Dermis microvascular lymphatic vessel endothelial cell (primary cell): ENCODE measurements around the gene KHNYN. TPM values are rescaled to one million over a fixed set of nuclear protein-coding genes. Genes with fewer than 3 reads are reported as not detected.
A peak's percentile ranks its signal among the peaks of the same experiment; 100 is the strongest.

Source experiments
- DNase-seq, 2 donors: peaks; one replicate each; pipeline versions ENCODE4 v3.0.0 to v3.0.0-alpha.2; 2010; ENCODE audit warnings: low read depth in 2 of 2
- total RNA-seq: library from RNA; depleted of rRNA; stranded (reverse); fragments of >200 nt; gene quantifications from 2 replicates; pipeline ENCODE4 v1.2.1, GENCODE V29; 2014

KHNYN gene
- total RNA-seq, 1 donor from 2014 or later: 36.2 TPM

GRCh38 chr14:24399999-24400718, 29.6 kb upstream of the KHNYN start:
- DNase-seq: no peak

GRCh38 chr14:24401810-24402702, 27.7 kb upstream of the KHNYN start:
- DNase-seq: no peak

- no peak for DNase-seq
Observed at GRCh38 chr14:24403294-24403998, 26.3 kb upstream of the KHNYN start.

- DNase-seq: no peak
Observed at GRCh38 chr14:24404814-24405213, 24.9 kb upstream of the KHNYN start.

GRCh38 chr14:24406416-24406815, 23.3 kb upstream of the KHNYN start:
- DNase-seq: no peak

GRCh38 chr14:24407608-24408325, 22.0 kb upstream of the KHNYN start:
- DNase-seq: no peak

GRCh38 chr14:24408764-24409163, 21.0 kb upstream of the KHNYN start:
- DNase-seq: no peak

GRCh38 chr14:24409192-24409591, 20.6 kb upstream of the KHNYN start:
- no peak for DNase-seq

GRCh38 chr14:24409956-24410355, 19.8 kb upstream of the KHNYN start:
- DNase-seq: no peak

GRCh38 chr14:24411443-24412389, 18.0 kb upstream of the KHNYN start:
- peak in 1 of 2 donors; percentile 75 for DNase-seq

GRCh38 chr14:24414077-24414476, 15.7 kb upstream of the KHNYN start:
- DNase-seq: no peak

- no peak for DNase-seq
Observed at GRCh38 chr14:24414732-24415420, 14.9 kb upstream of the KHNYN start.

- no peak for DNase-seq
Observed at GRCh38 chr14:24415421-24416253, 14.1 kb upstream of the KHNYN start.

GRCh38 chr14:24416254-24416931, 13.4 kb upstream of the KHNYN start:
- DNase-seq: no peak

- no peak for DNase-seq
Observed at GRCh38 chr14:24416932-24417619, 12.7 kb upstream of the KHNYN start.

GRCh38 chr14:24417832-24418491, 11.8 kb upstream of the KHNYN start:
- no peak for DNase-seq

- peak in 1 of 2 donors; percentile 77 for DNase-seq
Observed at GRCh38 chr14:24418492-24418873, 11.3 kb upstream of the KHNYN start.
